Activated effector memory CD4-positive, alpha-beta T cell treated with anti-CD3 and anti-CD28 coated beads, Interleukin-2, amount 50 U/mL, for 16 hours (primary cell): Measurements from ENCODE around the gene TP53I11.

Experiments
- DNase-seq: peaks from one replicate; pipeline ENCODE4 v3.0.0-alpha.2; 2020

TP53I11 gene

GRCh38 chr11:44950625-44951476, at the start of gene TP53I11:
Gene TP53I11, minus strand, starts transcription at chr11:44950883. Its CDS starts 12,548 bp downstream, at chr11:44938335.
- DNase-seq: peak; percentile 90

DNA sequence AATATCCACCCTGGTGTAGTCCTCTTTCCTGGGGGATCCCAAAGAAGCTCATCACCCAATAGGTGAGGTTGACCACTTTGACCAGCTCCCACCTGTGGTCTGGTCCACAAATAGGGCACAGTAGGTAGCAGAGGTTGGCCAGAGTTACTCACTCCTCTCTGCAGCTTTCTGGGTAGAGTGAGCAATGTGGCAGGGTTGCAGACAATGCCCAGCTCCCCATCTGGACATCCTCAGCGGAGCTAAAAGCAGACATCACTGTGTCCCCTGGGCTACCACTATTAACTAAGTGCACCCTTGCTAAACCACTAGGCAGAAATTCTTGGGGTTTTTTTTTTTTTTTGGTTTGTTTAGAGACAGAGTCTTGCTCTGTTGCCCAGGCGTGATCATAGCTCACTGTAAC, 48.4 kb upstream of the TP53I11 start:
- no peak for DNase-seq

DNA sequence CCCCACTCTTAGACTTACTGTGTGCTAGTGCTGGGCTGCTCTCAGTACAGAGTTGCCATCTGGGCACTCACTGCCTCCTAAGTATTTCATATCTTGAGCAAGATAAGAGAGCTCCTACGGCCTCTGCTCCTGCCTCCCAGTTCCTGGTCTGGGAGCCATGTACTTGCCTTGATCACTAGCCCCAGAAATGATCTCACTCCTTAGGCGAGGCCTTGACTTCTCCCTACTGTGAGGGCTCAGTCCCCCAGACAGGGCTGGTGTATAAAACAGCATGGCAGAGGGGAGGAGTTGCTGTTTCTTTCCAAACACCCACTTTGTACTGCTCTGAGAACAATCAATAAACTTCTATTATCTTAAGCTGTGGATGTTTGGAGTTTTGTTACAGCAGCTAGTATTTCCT, 47.4 kb upstream of the TP53I11 start:
- DNase-seq: no peak

- DNase-seq: no peak
Observed at GRCh38 chr11:44997566-44997965, 46.9 kb upstream of the TP53I11 start.

GRCh38 chr11:44994753-44995152, 44.1 kb upstream of the TP53I11 start:
- DNase-seq: no peak

DNA sequence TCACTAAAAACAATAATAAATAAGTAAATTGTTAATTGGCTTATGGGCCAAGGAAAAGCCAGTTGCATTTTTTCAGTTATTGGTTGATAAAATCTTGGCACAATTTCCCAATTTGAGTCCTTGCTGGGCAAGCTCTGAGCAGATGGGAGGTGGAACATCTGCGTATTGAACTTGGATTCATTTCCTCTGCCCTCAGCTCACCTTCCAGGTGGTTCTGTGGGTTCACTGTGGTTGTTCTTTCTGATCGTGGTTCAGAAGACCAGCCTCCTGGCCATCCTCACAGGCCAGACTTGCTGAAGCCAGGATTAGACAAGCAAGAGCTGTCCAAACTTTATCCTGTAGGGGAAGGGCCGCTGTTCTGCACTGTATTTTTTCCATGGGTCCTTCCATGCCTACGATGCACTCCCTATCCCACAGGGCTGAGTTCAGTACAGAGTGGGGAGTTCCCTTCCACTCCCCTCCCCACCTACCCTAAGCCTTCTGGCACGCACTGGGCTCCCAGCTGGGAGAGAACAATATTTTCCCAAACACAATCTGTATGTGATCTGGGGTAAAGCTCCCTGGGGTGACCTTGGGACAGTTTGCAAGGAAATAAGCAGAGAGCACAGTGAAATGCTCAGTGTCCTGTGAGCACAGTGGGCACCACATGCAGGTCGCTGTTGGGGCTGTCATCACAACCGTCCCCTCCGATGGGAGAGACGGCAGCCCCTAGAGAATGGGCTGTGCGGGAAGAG, 43.5 kb upstream of the TP53I11 start:
- no peak for DNase-seq

DNA sequence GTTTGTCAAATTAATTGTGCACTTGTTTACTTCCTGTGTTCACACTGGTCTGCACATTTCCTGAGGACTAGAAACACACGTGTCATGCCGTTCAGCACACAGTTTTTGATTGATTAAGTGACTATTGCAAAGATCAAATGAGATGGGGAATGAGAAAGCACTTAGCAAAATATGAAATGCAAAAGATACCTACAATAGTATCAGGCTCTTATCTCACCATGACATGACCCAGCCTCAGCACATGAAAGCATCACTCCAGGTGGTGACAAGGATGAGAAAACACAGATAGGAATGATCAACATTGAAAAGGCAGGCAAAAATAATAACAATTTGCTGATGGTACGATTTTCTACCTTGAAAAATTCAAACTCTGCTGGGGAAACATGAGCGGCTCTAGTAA, 42.1 kb upstream of the TP53I11 start:
- no peak for DNase-seq

DNA sequence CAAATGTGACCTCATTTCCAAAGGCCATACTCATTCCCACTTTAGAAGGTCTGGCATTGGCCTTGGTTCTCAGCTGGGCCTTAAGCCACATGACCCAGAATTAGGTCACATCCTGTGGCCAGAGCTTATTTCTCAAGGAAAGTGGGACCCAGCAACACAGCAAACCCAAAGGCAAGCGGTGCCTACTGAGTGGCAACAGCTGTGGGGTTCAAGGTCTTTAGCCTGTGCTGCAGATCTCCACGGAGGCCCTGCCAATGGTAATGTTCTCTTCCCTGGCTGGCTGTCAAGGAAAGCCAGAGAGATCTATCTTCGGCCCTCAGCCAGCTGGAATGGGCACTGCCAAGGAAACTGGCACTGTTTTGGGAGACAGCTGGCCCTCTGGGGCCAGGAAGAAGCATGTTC, 41.5 kb upstream of the TP53I11 start:
- DNase-seq: no peak

DNA sequence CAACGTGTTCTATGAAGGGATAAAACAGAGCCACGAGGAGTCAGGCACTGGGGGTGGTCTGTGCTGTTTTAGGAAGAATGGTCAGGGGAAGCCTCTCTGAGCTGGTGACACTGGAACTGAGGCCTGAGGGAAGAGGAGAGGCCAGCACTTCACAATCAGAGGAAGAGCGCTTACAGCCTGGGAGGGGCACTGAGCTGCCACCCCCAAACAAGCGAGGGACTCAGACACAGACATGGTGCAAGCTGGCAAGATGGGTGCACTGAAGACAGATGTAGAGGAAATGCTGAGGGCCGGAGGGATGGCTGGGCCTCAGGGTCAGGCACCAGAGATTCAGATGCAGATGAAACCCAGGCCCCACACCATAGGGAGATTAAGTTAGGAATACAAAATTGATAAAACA, 40.0 kb upstream of the TP53I11 start:
- no peak for DNase-seq

GRCh38 chr11:44989831-44990566, 39.3 kb upstream of the TP53I11 start:
- peak; percentile 57 for DNase-seq

DNA sequence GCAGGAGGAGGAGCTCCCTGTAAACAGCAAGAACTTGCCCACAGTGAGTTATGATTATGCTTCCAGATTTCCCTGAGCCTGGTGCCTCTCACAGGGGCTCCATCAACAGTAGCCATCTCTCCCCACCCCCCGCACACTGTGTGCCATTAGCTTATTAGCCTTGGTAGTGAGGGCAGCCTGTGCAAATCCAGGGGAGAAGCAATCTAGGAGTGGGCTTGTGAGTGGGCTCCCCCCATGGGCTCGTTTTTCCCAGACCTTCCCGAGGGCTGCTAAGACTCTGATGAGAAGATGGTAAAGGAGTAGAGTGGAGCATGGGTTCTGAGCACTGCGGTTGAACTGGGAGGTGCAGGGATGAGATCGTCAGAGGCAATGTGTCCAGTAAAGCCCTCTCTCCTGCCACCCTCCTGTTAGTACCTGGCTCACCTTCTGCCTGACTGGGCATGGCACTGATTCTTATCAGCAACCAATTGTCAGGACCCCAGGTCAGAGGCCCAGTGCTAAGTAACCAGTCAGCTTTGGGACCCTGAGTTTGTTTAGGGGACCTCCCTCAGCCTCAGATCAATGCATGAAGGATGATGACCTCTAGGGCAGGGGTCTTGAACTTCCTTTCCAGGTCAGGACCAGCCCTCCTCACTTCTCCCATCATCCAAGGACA, 38.4 kb upstream of the TP53I11 start:
- DNase-seq: peak; percentile 44

- DNase-seq: peak; percentile 13
Observed at GRCh38 chr11:44988111-44988510, 37.4 kb upstream of the TP53I11 start.

DNA sequence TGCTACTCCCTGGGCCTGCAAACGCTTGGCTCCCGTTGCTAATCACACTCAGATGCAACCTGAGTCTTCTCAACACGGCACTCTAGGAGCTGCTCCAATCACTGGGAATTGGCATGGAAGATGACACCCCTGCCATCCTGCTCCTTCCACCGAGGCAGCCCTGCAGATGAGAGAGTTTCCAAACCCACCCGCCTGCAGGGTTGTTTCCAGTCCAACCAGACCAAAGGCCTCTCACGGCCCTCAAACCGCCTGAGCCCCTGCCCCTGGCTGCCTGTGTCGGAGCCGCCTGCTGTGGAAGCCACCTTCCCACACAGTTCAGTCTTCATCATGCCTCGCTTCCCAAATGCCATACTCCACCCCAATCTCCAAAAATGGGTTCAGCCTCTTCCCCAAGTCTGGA, 36.8 kb upstream of the TP53I11 start:
- peak; percentile 51 for DNase-seq

DNA sequence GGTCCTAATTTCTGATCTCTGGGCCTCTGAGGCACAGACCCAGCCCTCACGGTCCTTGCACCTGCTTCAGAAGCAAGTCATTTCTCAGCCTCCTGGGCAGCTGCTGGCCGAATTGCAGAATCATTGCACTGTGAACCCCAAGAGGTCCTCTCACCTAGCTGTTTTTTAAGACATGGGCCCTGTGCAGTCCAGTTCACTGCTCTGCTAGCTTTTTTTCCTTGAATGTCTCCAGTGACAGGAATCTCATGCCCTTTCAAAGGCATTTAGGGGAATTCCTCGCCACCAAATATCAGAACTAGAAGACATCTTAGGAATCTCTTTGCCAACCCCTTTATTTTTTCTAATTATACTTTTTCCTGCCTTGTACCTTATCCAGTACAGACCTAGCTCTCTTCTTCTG, 35.6 kb upstream of the TP53I11 start:
- DNase-seq: peak; percentile 34

GRCh38 chr11:44985721-44986120, 35.0 kb upstream of the TP53I11 start:
- DNase-seq: peak; percentile 53

GRCh38 chr11:44983786-44984185, 33.1 kb upstream of the TP53I11 start:
- peak; percentile 37 for DNase-seq

- no peak for DNase-seq
Observed at GRCh38 chr11:44982496-44983062, 31.9 kb upstream of the TP53I11 start.

- no peak for DNase-seq
Observed at GRCh38 chr11:44980533-44981427, 30.1 kb upstream of the TP53I11 start.

DNA sequence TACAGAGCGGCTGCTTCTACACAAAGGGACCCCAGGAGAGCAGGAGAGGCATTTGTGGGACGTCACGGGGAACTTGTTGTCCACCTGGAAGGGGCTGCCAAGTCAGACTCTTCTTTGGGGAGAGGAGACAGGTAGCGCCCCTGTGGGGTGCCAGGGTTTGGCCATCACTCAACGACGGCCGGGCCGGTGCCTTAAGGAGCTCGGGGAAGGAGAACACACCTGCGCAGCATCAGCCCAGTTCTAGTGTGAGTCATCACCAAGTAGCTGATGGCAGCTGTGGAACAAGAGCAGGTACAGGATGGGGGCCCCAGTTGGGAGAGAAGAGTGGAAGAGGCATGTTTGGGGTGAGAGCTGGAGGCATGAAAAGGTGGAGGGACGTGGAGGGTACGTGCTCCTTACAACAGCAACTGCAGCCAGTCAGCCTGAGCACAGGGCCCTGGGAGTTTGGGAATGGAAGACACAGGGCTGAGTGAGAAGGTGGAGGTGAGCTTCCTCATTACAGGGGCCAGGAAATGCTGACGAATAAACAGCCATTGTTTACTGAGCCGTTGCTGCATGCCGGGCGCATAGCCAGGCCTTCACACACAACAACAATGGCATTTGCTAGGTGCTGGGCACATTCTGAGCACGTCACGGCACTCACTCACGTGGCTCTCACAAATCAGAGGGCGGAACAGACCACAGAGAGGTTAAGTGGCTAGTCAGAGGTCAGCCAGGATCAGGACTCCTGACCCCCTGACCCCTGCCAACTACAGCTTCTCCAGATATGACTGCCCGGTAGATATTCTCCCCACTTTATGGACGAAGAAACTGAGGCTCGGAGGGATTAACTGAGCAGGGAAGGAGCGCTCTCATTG, 29.1 kb upstream of the TP53I11 start:
- no peak for DNase-seq

DNA sequence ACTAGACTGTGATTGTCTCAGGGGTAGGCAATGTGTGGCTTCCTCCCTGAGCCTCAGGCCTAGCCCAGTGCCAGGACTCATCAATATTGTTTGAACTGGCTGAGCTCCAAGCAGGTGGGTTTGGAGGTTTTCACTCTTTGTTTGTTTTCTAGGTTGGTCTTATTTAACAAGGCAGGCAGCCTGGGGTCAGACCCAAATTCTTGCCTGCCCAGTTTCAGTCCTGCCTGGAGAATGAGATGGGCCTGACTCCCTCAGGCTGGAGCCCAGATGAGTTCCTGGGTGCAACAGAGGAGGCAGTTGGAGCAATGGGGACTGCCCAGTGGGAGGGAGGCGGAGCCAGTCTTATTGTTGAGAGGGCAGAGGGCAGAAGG, 28.3 kb upstream of the TP53I11 start:
- DNase-seq: no peak
